ENCODE results near the gene OLIG2. TPM values are rescaled to one million over a fixed set of nuclear protein-coding genes. Genes with fewer than 3 reads are reported as not detected.

The OLIG2 gene
- total and polyA plus RNA-seq, 2 of the 13 experiments (the other 11 are each of a cell fraction or from before 2014, with no cell fraction given) = not detected

DNA sequence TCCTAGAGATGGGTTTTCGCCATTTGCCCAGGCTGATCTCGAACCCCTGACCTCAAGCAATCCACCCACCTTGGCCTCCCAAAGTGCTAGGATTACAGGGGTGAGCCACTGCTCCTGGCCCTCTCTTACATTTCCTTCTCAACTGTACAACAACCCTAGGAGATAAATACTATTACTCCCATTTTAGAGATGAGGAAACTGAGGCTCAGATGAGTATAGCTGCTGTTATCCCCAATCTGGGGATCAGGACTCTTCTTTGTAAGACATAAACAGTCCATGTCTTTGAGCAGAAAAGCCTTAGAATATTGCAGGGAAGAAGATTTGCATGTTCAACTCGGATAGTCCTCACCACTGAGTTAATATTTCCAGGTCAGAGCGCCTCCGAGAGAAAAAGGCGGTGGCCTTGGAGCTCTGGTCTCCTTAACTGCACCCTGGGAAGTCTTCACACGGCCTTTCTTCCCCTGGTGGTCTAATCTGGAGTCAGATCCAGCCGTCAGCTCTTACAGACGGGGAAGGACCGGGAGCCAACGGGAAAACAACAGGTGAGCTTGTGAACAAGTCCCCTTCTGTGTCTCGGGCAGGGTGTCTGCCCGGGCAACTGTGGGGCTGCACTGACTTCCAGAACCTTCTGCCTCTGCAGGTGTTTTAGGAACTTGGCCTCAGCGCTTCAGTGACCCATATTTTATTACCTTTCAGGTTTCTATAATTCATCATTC is 38.3 kb downstream of the OLIG2 start:
- ATAC-seq (peak; percentile 43; the same call in 2 of the 3 replicates), DNase-seq (ENCODE audit: low spot score) (no peak), FAIRE-seq (no peak)
- BruUV-seq (replicated peaks) = no TSS peak
- WGBS (ENCODE audit: low lambda C conversion rate) = 28% methylated on average over 8 of the region's 14 CpGs
- Histone ChIP-seq H3K27ac (ENCODE audit: extremely low read length, insufficient read depth, low read length) (no peak overlapping the region), H3K4me2 (ENCODE audit: low read depth, low read length) (no peak overlapping the region), H3K36me3 (replicated peaks in 1 of 2; ENCODE audit: control insufficient read depth in 1 of 2, insufficient read depth in 2 of 2, low read length in 2 of 2) (no peaks in the 10 kb centered on the region), H3K9ac (ENCODE audit: insufficient read depth, low read depth, low read length) (no peak overlapping the region), H3K4me1 (ENCODE audit: insufficient read depth, low read length) (no peaks in the 10 kb centered on the region), H3K4me3 (replicated peaks in 1 of 3; ENCODE audit: insufficient read depth in 1 of 3, low read depth in 2 of 3, low read length in 3 of 3) (no peak overlapping the region), H3K79me2 (ENCODE audit: insufficient read depth, low read length) (no peaks in the 10 kb centered on the region), H2AFZ (ENCODE audit: low read length) (no peak overlapping the region), H4K20me1 (ENCODE audit: insufficient read depth, low read length) (no peaks in the 10 kb centered on the region), H3K9me3 (ENCODE audit: low read length) (no peaks in the 10 kb centered on the region), H3K27me3 (ENCODE audit: control insufficient read depth in 1 of 2, insufficient read depth in 2 of 2, low read length in 2 of 2) (peaks cover 3 to 31% of the 10 kb centered on the region in 2 experiments; a peak in 4 of 5 replicates)
- POLR2A ChIA-PET = no interaction called here
- intact Hi-C loops (cut with micrococcal nuclease; ENCODE audit: unreplicated experiment) = no loop called here
- CTCF ChIA-PET (ENCODE audit: low intra/inter-chr PET ratio, low total read pairs) = no interaction called here
- in situ Hi-C loops (cut with HindIII; ENCODE audit: extremely low pct_ligation_motif_present, low pct_unique_long_range_greater_than_20kb) = no loop called here
- TF ChIP-seq GPN1 (CRISPR knock-in tag; IDR thresholded peaks at IDR 0.05; ENCODE audit: borderline replicate concordance) (no peak), ZNF629 (CRISPR knock-in tag; conservative IDR thresholded peaks at IDR 0.05) (peak; percentile 50; the same call in 1 of the 2 replicates), FOXO1 (CRISPR knock-in tag; IDR thresholded peaks at IDR 0.05) (no peak)

DNA sequence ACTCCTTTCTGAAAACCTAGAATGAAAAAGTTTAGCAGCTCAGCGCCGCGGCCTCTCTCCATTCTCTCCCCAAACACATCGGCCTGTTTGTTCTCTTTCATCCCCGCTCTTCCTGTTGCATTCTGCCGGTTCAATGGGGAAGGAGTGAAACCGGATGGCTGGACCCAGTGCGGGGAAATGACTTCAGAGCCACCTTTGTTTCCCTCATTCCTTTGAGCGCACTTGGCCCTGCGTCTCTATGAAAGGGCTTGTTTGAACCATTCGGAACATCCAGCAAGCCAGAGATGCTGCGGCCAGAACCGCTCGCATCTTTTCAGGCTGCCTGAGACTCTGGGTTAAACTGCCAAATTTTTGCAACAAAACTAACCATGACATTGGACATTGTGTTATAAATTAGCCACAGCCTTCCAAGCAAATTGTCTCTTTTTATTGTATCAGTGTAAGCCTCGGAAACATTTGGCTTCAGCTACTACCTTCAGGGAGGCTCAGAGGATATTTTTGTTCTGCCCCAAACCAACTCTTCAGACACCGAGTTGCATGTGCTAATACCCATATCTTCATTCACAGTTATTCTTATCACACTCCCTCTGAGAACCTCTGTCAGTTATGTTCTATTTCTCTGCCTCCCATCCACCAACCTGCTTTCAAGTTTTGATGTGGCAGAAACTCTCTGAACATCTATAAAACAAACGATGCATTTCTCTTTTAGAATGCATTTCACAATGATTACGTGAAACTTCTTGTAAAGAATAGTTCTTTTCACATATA is 39.1 kb downstream of the OLIG2 start:
- intact Hi-C loops (cut with micrococcal nuclease; ENCODE audit: unreplicated experiment) (no loop called here), in situ Hi-C loops (cut with HindIII; ENCODE audit: extremely low pct_ligation_motif_present, low pct_unique_long_range_greater_than_20kb) (no loop called here)
- peaks cover 5% of the 10 kb centered on the region; the same call in 1 of the 2 replicates for H3K9me3 ChIP-seq (ENCODE audit: low read length)
- ATAC-seq = no peak
- no peak overlapping the region for H2AFZ ChIP-seq (ENCODE audit: low read length)
- DNase-seq (ENCODE audit: low spot score) = no peak
- no peak for FAIRE-seq
- no peaks in the 10 kb centered on the region for H3K36me3 ChIP-seq (replicated peaks in 1 of 2; ENCODE audit: control insufficient read depth in 1 of 2, insufficient read depth in 2 of 2, low read length in 2 of 2)
- no peaks in the 10 kb centered on the region for H3K79me2 ChIP-seq (ENCODE audit: insufficient read depth, low read length)
- no peaks in the 10 kb centered on the region for H4K20me1 ChIP-seq (ENCODE audit: insufficient read depth, low read length)
- TF ChIP-seq ZNF644 (CRISPR knock-in tag; IDR thresholded peaks at IDR 0.05; ENCODE audit: low read depth) = no peak
- TF ChIP-seq, protein P1, sequence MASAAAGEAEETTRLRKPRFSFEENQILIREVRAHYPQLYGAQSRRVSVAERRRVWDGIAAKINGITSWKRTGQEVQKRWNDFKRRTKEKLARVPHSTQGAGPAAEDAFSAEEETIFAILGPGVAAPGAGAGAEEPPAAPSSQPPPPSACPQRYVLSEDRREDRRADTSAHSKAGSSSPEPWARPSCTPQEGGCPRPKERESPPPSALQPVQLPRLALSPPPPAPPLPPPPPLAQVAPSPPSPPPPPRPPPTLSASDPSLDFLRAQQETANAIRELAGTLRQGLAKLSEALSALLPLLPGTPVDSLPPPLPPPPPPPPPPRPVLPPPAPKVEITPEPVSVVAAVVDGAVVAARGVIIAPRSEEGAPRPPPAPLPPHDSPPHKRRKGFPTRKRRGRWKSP (CRISPR knock-in tag; IDR thresholded peaks at IDR 0.05) = no peak
- TF ChIP-seq, protein P2, sequence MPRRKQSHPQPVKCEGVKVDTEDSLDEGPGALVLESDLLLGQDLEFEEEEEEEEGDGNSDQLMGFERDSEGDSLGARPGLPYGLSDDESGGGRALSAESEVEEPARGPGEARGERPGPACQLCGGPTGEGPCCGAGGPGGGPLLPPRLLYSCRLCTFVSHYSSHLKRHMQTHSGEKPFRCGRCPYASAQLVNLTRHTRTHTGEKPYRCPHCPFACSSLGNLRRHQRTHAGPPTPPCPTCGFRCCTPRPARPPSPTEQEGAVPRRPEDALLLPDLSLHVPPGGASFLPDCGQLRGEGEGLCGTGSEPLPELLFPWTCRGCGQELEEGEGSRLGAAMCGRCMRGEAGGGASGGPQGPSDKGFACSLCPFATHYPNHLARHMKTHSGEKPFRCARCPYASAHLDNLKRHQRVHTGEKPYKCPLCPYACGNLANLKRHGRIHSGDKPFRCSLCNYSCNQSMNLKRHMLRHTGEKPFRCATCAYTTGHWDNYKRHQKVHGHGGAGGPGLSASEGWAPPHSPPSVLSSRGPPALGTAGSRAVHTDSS (CRISPR knock-in tag; conservative IDR thresholded peaks at IDR 0.05) = no peak
- TF ChIP-seq ZNF234 (CRISPR knock-in tag; conservative IDR thresholded peaks at IDR 0.05) = no peak
- TF ChIP-seq SIN3A (IDR thresholded peaks at IDR 0.05; ENCODE audit: borderline replicate concordance, low read depth, low read length) = no peak
- TF ChIP-seq, protein P3, sequence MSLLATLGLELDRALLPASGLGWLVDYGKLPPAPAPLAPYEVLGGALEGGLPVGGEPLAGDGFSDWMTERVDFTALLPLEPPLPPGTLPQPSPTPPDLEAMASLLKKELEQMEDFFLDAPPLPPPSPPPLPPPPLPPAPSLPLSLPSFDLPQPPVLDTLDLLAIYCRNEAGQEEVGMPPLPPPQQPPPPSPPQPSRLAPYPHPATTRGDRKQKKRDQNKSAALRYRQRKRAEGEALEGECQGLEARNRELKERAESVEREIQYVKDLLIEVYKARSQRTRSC (CRISPR knock-in tag; IDR thresholded peaks at IDR 0.05; ENCODE audit: low read depth) = no peak
- no peak for TF ChIP-seq ARNT (IDR thresholded peaks at IDR 0.05)
- no peak for TF ChIP-seq ZNF749 (CRISPR knock-in tag; IDR thresholded peaks at IDR 0.05; ENCODE audit: borderline replicate concordance)
- H3K9ac ChIP-seq (ENCODE audit: insufficient read depth, low read depth, low read length) = no peak overlapping the region
- H3K4me2 ChIP-seq (ENCODE audit: low read depth, low read length) = no peak overlapping the region
- CTCF ChIA-PET (ENCODE audit: low intra/inter-chr PET ratio, low total read pairs) = no interaction called here
- BruUV-seq (replicated peaks) = no TSS peak
- WGBS (ENCODE audit: low lambda C conversion rate) = 31% methylated on average over 18 of the region's 18 CpGs
- H3K27me3 ChIP-seq (ENCODE audit: control insufficient read depth in 1 of 2, insufficient read depth in 2 of 2, low read length in 2 of 2) = peaks cover 3 to 39% of the 10 kb centered on the region in 2 experiments; a peak in 4 of 5 replicates
- no peak overlapping the region for H3K27ac ChIP-seq (ENCODE audit: extremely low read length, insufficient read depth, low read length)
- no peak overlapping the region for H3K4me3 ChIP-seq (replicated peaks in 1 of 3; ENCODE audit: insufficient read depth in 1 of 3, low read depth in 2 of 3, low read length in 3 of 3)
- no peaks in the 10 kb centered on the region for H3K4me1 ChIP-seq (ENCODE audit: insufficient read depth, low read length)
- POLR2A ChIA-PET = no interaction called here

All from HepG2 (cell line).